Tibial artery (tissue), 4 donors: Measurements from ENCODE around the gene MAPK1.

Experiments
- DNase-seq, 2 donors: peaks; one replicate each; pipeline ENCODE4 v3.0.0-alpha.2; 2019
- H3K27ac ChIP-seq, 2 donors: fragments of 200-600 bp; sonication (generic) in 1 of 2; 1 replicate in 1 of 2; 2 replicates in 1 of 2; pipeline ENCODE4 v1.5.1; 2018 to 2019; ENCODE audit warnings: mild to moderate bottlenecking in 1 of 2
- H3K27me3 ChIP-seq, 2 donors: fragments of 200-600 bp; sonication (generic) in 1 of 2; one replicate each; pipeline versions ENCODE4 v1.5.1 to v1.6.0; 2016 to 2019
- H3K36me3 ChIP-seq, 3 donors: fragments of 200-600 bp; sonication (generic) in 2 of 3; one replicate each; pipeline ENCODE4 v1.5.1; 2016 to 2019; ENCODE audit warnings: mild to moderate bottlenecking in 2 of 3
- H3K4me1 ChIP-seq, 4 donors: fragments of 200-600 bp; sonication (generic) in 2 of 4; 1 replicate in 3 of 4; 2 replicates in 1 of 4; pipeline ENCODE4 v1.5.1; 2016 to 2019
- H3K4me3 ChIP-seq, 2 donors: fragments of 200-600 bp; sonication (generic) in 1 of 2; 1 replicate in 1 of 2; 2 replicates in 1 of 2; pipeline ENCODE4 v1.5.1; 2018 to 2019; ENCODE audit warnings: mild to moderate bottlenecking in 2 of 2
- H3K9me3 ChIP-seq, 3 donors: fragments of 200-600 bp; sonication (generic) in 1 of 3; one replicate each; pipeline ENCODE4 v1.5.1; 2016 to 2019
- CTCF ChIP-seq, 2 experiments: fragments of 200-600 bp in 1 of 2; fragments of 450-650 bp in 1 of 2; IDR thresholded peaks; one replicate each; pipeline ENCODE4 v1.5.1; 2017 to 2019; ENCODE audit warnings: antibody characterized with exemption in 2 of 2, mild to moderate bottlenecking in 1 of 2, moderate library complexity in 1 of 2
- intact Hi-C: fragments of 100-400 bp; cut with DNase I; formaldehyde crosslinking; loops from one replicate; pipeline ENCODE4 v1.15.0; 2023; ENCODE audit warnings: low total_unique reads

Gene MAPK1

GRCh38 chr22:21759646-21760376, 107.6 kb downstream of the MAPK1 start:
- TF ChIP-seq CTCF (IDR thresholded peaks at IDR 0.05), result no peak
- Histone ChIP-seq H3K27ac (no peak overlapping the region), H3K4me3 (no peak overlapping the region), H3K27me3 (no peaks in the 10 kb centered on the region), H3K36me3 (peaks cover 28 to 80% (median 47%) of the 10 kb centered on the region in 3 donors), H3K9me3 (no peaks in the 10 kb centered on the region), H3K4me1 (peaks cover 0 to 11% (median 10%) of the 10 kb centered on the region in 4 donors)
- no peak for DNase-seq
- intact Hi-C loops, result no loop called here

- H3K9me3 ChIP-seq, result no peaks in the 10 kb centered on the region
- H3K4me3 ChIP-seq, result no peak overlapping the region
- intact Hi-C loops, result no loop called here
- H3K36me3 ChIP-seq, result peaks cover 20 to 73% (median 40%) of the 10 kb centered on the region in 3 donors
- no peaks in the 10 kb centered on the region for H3K27me3 ChIP-seq
- DNase-seq, result no peak
- no peak overlapping the region for H3K27ac ChIP-seq
- TF ChIP-seq CTCF (IDR thresholded peaks at IDR 0.05), result no peak
- H3K4me1 ChIP-seq, result peaks cover 0 to 19% (median 14%) of the 10 kb centered on the region in 4 donors
Observed at GRCh38 chr22:21759093-21759492, 108.4 kb downstream of the MAPK1 start.

- no peak overlapping the region for H3K27ac ChIP-seq
- H3K36me3 ChIP-seq, result peaks cover 13 to 65% (median 32%) of the 10 kb centered on the region in 3 donors
- no peaks in the 10 kb centered on the region for H3K27me3 ChIP-seq
- no peak overlapping the region for H3K4me3 ChIP-seq
- H3K4me1 ChIP-seq, result peaks cover 0 to 19% (median 14%) of the 10 kb centered on the region in 4 donors
- intact Hi-C loops, result no loop called here
- DNase-seq, result no peak
- no peaks in the 10 kb centered on the region for H3K9me3 ChIP-seq
- TF ChIP-seq CTCF (IDR thresholded peaks at IDR 0.05), result no peak
Observed at GRCh38 chr22:21758091-21758864, 109.2 kb downstream of the MAPK1 start.

- DNase-seq, result no peak
- intact Hi-C loops, result no loop called here
- H3K9me3 ChIP-seq, result no peaks in the 10 kb centered on the region
- TF ChIP-seq CTCF (IDR thresholded peaks at IDR 0.05), result no peak
- peaks cover 0 to 41% (median 11%) of the 10 kb centered on the region in 3 donors for H3K36me3 ChIP-seq
- H3K4me1 ChIP-seq, result peaks cover 0 to 19% (median 14%) of the 10 kb centered on the region in 4 donors
- no peaks in the 10 kb centered on the region for H3K27me3 ChIP-seq
- no peak overlapping the region for H3K4me3 ChIP-seq
- peak overlapping the region in 1 of 2 donors; percentile 50 for H3K27ac ChIP-seq
Observed at GRCh38 chr22:21755851-21756284, 111.6 kb downstream of the MAPK1 start.

GRCh38 chr22:21754523-21754922, 112.9 kb downstream of the MAPK1 start:
- H3K9me3 ChIP-seq, result no peaks in the 10 kb centered on the region
- TF ChIP-seq CTCF (IDR thresholded peaks at IDR 0.05), result no peak
- H3K4me1 ChIP-seq, result peaks cover 0 to 19% (median 14%) of the 10 kb centered on the region in 4 donors
- H3K4me3 ChIP-seq, result peak overlapping the region in 1 of 2 donors; percentile 3
- peak overlapping the region in 1 of 2 donors; percentile 50 for H3K27ac ChIP-seq
- DNase-seq, result peak in 1 of 2 donors; percentile 36
- H3K27me3 ChIP-seq, result no peaks in the 10 kb centered on the region
- H3K36me3 ChIP-seq, result peaks cover 0 to 31% (median 11%) of the 10 kb centered on the region in 3 donors
- intact Hi-C loops, result no loop called here
